ENCODE measurements around the gene CYBC1.

The CYBC1 gene

DNA sequence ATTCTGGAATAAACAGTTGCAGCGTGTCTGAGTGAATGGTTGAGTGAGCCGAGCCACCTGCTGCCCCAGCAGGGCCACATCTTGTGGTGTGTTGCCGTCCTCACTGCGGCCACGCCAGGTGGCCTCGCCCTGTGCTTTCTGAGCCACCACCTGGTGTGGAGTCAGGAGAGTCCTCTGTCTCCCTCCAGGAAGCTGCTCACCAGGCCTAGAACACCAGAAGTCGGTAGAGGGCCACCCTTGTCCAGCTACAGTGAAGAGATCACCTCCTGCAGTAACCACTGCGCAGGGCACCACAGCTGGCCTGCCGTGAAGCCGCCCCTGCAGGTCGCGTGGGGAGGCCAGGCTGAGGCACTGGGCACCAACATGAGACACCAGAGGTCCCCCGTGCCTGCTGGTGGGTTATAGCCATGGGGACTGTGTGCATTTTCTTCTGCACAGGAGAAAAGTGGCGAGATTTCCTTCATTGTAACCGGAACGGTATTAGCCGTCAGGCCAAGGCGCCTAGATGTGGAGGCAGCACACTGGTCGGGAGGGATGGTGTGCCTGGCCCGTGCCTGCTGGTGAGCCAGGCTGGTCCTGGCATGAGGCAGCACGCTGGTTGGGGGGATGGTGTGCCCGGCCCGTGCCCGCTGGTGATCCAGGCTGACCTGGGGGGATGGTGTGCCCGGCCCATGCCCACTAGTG, 40.1 kb upstream of the CYBC1 start:
- Histone ChIP-seq H3F3A (ENCODE audit: control insufficient read depth, insufficient read depth) (peaks cover 6% of the 10 kb centered on the region), H3K4me1 (ENCODE audit: control insufficient read depth, low read length) (peaks cover 34% of the 10 kb centered on the region), H4K20me1 (ENCODE audit: control insufficient read depth, insufficient read depth, low read depth, low read length) (no peaks in the 10 kb centered on the region), H3K36me3 (ENCODE audit: control insufficient read depth, low read length) (peaks cover 35% of the 10 kb centered on the region), H3K4me2 (ENCODE audit: low read length) (peak overlapping the region; percentile 5; the same call in 1 of the 2 replicates), H3K27ac (ENCODE audit: low read depth, low read length) (no peak overlapping the region), H3K4me3 (ENCODE audit: low read length) (no peak overlapping the region), H3K79me2 (ENCODE audit: control insufficient read depth, low read length) (no peaks in the 10 kb centered on the region), H3K9me3 (ENCODE audit: control insufficient read depth, insufficient read depth, low read length) (no peaks in the 10 kb centered on the region), H3K9me2 (replicated peaks; ENCODE audit: control insufficient read depth, low read length) (no peaks in the 10 kb centered on the region), H3K27me3 (ENCODE audit: control insufficient read depth, low read length) (no peaks in the 10 kb centered on the region)
- TF ChIP-seq, protein P1, sequence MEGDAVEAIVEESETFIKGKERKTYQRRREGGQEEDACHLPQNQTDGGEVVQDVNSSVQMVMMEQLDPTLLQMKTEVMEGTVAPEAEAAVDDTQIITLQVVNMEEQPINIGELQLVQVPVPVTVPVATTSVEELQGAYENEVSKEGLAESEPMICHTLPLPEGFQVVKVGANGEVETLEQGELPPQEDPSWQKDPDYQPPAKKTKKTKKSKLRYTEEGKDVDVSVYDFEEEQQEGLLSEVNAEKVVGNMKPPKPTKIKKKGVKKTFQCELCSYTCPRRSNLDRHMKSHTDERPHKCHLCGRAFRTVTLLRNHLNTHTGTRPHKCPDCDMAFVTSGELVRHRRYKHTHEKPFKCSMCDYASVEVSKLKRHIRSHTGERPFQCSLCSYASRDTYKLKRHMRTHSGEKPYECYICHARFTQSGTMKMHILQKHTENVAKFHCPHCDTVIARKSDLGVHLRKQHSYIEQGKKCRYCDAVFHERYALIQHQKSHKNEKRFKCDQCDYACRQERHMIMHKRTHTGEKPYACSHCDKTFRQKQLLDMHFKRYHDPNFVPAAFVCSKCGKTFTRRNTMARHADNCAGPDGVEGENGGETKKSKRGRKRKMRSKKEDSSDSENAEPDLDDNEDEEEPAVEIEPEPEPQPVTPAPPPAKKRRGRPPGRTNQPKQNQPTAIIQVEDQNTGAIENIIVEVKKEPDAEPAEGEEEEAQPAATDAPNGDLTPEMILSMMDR (IDR thresholded peaks at IDR 0.05; ENCODE audit: low read depth, low read length, poor library complexity, severe bottlenecking), result no peak
- no peak for TF ChIP-seq EZH2phosphoT487 (IDR thresholded peaks at IDR 0.05; ENCODE audit: borderline replicate concordance, low read length)

DNA sequence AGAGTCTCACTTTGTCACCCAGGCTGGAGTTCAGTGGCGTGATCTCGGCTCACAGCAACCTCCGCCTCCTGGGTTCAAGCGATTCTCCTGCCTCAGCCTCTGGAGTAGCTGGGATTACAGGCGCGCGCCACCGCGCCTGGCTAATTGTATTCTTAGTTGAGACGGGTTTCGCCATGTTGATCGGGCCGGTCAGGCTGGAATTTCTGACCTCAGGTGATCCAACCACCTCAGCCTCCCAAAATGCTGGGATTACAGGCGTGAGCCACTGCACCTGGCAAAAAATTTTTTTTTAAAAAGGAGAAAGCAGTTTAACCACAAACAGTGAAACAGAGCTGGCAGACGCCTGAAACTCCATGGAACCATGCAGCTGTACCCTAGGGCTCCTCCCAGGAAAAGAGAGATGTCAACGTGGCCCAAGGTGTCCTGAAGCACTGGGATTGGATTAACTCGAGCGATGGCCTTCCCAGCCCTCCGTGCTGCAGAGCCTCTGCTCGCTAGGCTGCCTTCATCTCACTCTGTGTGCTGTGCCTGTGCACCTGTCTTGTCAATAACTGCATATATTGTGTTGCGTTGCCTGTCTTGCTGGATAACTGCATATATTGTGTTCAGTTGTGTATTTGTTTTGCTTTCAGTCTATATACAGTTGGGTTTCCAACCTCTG, 39.4 kb upstream of the CYBC1 start:
- Histone ChIP-seq H4K20me1 (ENCODE audit: control insufficient read depth, insufficient read depth, low read depth, low read length) (no peaks in the 10 kb centered on the region), H3F3A (ENCODE audit: control insufficient read depth, insufficient read depth) (peaks cover 2% of the 10 kb centered on the region), H3K9me3 (ENCODE audit: control insufficient read depth, insufficient read depth, low read length) (no peaks in the 10 kb centered on the region), H3K27ac (ENCODE audit: low read depth, low read length) (no peak overlapping the region), H3K36me3 (ENCODE audit: control insufficient read depth, low read length) (peaks cover 40% of the 10 kb centered on the region), H3K27me3 (ENCODE audit: control insufficient read depth, low read length) (no peaks in the 10 kb centered on the region), H3K79me2 (ENCODE audit: control insufficient read depth, low read length) (no peaks in the 10 kb centered on the region), H3K9me2 (replicated peaks; ENCODE audit: control insufficient read depth, low read length) (no peaks in the 10 kb centered on the region), H3K4me3 (ENCODE audit: low read length) (no peak overlapping the region), H3K4me1 (ENCODE audit: control insufficient read depth, low read length) (peaks cover 28% of the 10 kb centered on the region), H3K4me2 (ENCODE audit: low read length) (peak overlapping the region; percentile 5; the same call in 1 of the 2 replicates)
- TF ChIP-seq EZH2phosphoT487 (IDR thresholded peaks at IDR 0.05; ENCODE audit: borderline replicate concordance, low read length), result no peak
- TF ChIP-seq, protein P1 (IDR thresholded peaks at IDR 0.05; ENCODE audit: low read depth, low read length, poor library complexity, severe bottlenecking), result no peak

DNA sequence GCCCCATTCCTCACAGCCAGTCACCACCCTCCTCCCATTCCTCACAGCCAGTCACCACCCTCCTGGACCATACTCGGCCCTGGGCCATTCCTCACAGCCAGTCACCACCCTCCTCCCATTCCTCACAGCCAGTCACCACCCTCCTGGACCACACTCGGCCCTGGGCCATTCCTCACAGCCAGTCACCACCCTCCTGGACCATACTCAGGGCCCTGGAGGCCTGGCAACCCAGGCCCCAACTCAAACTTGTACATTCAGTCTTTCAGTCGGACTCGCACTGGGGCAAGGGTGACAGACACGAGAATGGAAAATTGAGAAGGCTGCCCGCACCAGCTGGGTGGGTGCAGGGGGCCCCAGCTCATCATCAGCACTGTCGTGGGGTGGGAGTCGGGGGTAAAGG, 38.6 kb upstream of the CYBC1 start:
- peaks cover 48% of the 10 kb centered on the region for H3K36me3 ChIP-seq (ENCODE audit: control insufficient read depth, low read length)

More for the DNA sequence above, 38.6 kb upstream of the CYBC1 start:
- Histone ChIP-seq H4K20me1 (ENCODE audit: control insufficient read depth, insufficient read depth, low read depth, low read length) (no peaks in the 10 kb centered on the region), H3K4me3 (ENCODE audit: low read length) (no peak overlapping the region), H3K79me2 (ENCODE audit: control insufficient read depth, low read length) (no peaks in the 10 kb centered on the region), H3K27me3 (ENCODE audit: control insufficient read depth, low read length) (no peaks in the 10 kb centered on the region), H3K27ac (ENCODE audit: low read depth, low read length) (no peak overlapping the region), H3K9me2 (replicated peaks; ENCODE audit: control insufficient read depth, low read length) (no peaks in the 10 kb centered on the region), H3F3A (ENCODE audit: control insufficient read depth, insufficient read depth) (no peaks in the 10 kb centered on the region; the same call in 1 of the 2 replicates), H3K4me1 (ENCODE audit: control insufficient read depth, low read length) (peaks cover 22% of the 10 kb centered on the region), H3K4me2 (ENCODE audit: low read length) (no peak overlapping the region), H3K9me3 (ENCODE audit: control insufficient read depth, insufficient read depth, low read length) (no peaks in the 10 kb centered on the region)
- TF ChIP-seq, protein P1 (IDR thresholded peaks at IDR 0.05; ENCODE audit: low read depth, low read length, poor library complexity, severe bottlenecking), result no peak
- no peak for TF ChIP-seq EZH2phosphoT487 (IDR thresholded peaks at IDR 0.05; ENCODE audit: borderline replicate concordance, low read length)
